H54 (cell line): ENCODE data around the gene LCT.
"Not testable (repeated sequence)": the region's sequence is repeated elsewhere in the genome, so short reads cannot be mapped to it uniquely, and the experiment has no call there.

Source experiments
- DNase-seq: peaks from one replicate; pipeline ENCODE4 v3.0.0; 2011; ENCODE audit warnings: low spot score, mixed read lengths; ENCODE audit not compliant: insufficient read length
- FAIRE-seq: peaks from 3 replicates; lab custom pipeline; 2011; peaks lifted over from hg19 to GRCh38; lab: Jason Lieb, UNC
- POLR2A ChIP-seq: IDR thresholded peaks from 2 replicates; pipeline ENCODE4 v1.6.1; 2011; ENCODE audit warnings: low read depth, mild to moderate bottlenecking, low read length

LCT gene

DNA sequence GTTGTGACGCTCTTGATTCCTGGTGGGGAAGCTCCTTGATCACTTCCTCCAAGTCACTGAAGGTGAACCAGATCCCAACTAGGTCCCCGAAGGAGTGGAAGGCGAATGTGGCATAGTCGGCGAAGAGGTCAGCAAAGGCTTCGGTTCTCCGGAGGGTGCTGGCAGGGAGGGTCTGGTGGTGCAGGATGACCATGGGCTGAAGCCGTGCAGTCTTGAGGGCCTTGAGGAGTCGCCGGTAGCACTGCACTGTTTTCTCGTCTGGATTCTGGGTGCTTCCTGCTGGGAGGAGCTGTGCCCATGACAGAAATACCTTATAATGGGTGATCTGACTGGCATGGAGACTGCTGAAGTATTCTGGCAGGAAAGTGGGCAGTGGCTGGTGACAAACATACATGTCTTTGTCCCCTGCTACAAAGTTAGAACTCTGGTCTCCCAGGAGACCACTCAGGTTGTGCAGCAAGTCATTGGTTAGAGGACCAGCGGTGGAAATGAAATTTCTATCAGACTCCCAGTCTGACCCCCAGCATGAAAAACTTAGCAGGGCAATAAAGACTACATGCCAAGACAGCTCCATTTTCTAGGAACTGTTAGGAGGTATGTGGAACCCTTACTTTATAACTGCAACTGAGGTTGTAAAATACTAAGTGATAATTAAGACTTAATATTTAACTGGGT, at the start of gene LCT:
TSS of gene LCT (minus strand) at position 589 of the 675 bp plus-strand sequence. CDS start at position 574, 15 bp downstream.
- no peak for FAIRE-seq
- DNase-seq, result no peak
- no peak for TF ChIP-seq POLR2A

DNA sequence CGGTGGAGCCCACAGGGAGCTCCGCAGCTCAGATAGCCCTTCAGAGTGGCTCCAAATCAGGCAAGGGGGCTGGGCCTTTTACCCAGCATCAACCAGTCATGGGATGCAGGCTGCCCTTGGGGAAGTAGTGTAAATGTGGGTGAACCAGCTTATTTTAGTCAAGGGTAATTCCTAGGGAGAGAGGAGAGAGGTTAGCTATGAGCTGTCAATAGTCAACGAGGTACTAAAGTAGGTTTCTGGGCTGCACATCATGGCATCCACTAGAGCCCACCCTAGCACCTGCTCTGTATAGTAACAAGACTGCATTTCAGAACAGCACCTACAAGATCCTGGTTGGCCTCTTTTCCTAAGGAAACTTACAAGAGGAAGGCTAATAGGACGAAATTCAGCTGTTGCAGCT, 48.7 kb upstream of the LCT start:
- no peak for TF ChIP-seq POLR2A
- no peak for FAIRE-seq
- no peak for DNase-seq

DNA sequence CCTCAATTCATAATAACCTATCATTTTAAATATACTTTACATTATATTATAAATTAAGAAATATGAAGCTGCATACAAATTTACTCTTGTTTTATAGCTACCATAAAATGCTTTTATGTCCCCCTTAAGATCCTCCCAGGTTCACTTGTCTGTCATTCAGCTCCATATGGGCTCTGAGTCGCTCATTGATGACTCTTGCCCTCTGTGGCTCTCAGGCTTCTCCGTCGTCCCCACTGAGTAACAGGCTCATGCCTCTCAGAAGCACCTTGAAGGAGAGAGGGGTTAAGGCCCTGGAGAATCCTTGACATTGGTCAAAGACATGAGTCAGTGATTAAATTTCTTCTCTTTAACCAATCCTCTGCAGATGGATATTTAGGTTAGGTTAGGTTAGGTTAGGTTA, 45.4 kb upstream of the LCT start:
- FAIRE-seq, result no peak
- no peak for TF ChIP-seq POLR2A
- no peak for DNase-seq

DNA sequence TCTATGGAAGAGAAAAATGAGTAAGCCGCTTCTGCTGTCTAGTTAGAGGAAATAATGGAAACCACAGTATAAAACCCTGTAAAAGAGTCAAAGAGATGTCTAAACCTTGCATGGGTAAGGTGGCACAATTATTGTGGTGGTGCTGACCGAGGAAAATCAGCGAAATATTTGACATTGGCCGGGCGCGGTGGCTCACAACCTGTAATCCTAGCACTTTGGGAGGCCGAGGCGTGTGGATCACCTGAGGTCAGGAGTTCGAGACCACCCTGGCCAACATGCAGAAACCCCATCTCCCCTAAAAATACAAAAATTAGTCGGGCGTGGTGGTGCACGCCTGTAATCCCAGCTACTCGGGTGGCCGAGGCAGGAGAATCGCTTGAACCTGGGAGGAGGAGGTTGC, 39.8 kb upstream of the LCT start:
- DNase-seq, FAIRE-seq: not testable (repeated sequence)

DNA sequence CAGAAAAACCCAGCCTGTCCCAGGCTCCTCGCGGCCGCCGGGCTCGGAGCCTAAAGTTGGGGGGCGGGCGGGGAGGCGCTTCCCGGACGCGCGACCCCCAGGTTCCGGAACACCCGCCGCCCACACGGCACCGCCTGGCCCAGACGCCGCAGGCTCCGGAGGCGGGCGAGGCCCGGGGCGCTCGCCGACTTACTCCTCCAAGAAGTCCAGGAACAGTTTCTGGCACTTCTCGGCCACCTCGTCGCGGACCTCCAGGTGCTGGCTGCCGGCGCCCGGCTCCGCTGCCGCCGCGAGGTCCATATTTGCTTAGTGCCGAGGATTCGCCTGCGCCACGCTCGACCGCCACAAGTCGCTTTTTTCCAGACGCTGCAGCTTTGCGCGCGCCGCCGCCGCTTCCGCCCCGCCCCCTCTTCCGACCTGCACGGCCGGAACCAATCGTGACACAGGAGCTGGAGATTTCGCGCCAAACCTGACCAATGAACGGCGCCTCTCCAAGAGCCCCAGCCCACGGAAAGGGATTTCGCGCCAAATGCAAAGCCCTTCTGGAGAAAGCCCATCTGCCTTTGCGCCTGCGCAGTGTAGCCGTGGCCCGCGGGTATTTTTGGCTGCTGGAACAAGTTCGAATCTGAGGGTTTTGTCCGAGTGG, 39.2 kb upstream of the LCT start, which contains the start of gene MCM6:
TSS of gene MCM6 (minus strand) at position 378 of the 646 bp plus-strand sequence. CDS start at position 300, 78 bp downstream.
- TF ChIP-seq POLR2A, result peak; percentile 66
- DNase-seq (peak; percentile 96), FAIRE-seq (peak; percentile 78)

DNA sequence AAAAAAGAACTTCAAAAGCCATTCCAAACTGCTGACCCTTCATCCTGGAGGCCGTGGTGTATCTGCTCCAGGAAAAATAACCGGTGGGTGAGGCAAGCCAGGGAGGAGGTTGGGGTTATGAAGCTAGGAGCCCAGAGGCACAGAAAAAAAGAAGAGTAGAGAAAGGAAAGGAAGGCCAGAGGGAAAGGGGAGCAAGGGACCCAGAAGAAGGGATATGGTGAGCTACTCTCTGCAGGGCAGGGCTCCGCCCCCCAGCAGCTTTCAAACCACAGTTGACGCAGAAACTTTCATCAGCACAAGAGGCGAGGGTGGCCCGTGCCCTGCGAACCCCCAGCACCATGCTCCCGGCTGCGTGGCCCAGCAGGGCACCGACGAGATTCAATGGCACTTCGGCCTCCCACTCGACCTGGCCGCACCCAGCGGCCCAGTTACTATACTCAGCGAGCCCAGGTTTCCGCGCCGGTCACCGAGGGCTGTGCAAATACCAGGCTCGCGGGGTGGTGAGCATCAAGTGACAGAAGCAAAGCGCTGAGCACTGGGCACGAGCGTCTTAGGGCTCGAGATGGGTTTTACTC, 38.6 kb upstream of the LCT start:
- DNase-seq (peak; percentile 56), FAIRE-seq (no peak)
- 0 out of 2 replicates have a peak, but pooled peaks have one; percentile 22 for TF ChIP-seq POLR2A

DNA sequence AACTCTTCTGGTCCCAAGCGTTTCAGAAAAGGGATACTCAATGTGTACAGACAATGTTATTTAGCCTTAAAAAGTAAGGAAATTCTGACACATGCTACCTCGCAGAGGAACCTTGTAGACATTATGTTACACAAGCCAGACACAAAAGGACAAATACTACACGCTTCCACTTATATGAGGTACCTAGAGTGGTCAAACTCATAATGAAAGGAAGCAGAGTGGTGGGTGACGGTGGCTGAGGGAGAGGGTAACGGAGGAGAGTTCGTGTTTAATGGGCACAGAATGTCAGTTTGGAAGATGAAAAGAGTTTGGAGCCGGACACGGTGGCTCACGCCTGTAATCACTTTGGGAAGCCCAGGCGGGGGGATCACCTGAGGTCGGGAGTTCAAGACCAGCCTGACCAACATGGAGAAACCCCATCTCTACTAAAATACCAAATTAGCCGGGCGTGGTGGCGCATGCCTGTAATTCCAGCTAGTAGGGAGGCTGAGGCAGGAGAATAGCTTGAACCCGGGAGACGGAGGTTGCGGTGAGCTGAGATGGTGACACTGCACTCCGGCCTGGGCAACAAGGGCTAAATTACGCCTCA, 37.9 kb upstream of the LCT start:
- no peak for TF ChIP-seq POLR2A
- FAIRE-seq (no peak), DNase-seq (no peak)

DNA sequence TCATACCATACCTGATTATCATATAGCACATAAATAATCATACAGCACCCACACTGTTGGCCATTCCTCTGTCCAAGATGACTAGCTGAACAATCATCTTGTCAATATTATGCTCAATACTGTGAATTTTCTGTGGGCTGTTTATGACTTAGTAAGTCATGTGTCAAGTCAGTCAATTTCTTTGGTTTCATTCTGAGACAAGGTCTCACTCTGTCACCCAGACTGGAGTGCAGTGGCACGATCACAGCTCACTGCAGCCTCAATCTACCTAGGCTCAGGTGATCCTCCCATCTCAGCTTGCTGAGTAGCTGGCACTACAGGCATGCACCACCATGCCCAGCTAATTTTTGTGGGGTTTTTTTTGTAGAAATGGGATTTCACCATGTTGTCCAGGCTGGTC, 33.6 kb upstream of the LCT start:
- TF ChIP-seq POLR2A, result no peak
- no peak for FAIRE-seq

DNA sequence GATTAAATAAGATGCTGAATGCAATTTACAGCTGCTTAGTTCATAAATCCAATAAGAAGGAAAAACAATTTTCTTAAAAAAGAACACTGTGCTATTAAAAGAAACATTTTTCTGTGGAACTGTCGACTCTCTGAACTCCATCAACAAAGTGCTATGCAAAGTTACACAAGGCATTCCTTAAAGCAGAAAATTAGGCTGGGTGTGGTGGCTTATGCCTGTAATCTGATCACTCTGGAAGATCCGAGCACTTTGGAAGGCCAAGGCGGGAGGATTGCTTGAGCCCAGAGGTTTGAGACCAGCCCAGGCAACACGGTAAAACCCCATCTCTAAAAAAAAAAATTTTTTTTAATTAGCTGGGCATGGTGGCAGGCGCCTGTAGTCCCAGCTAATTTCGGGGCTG, 26.2 kb upstream of the LCT start:
- FAIRE-seq (no peak), DNase-seq (no peak)
- TF ChIP-seq POLR2A, result no peak

More for the DNA sequence above, 33.6 kb upstream of the LCT start:
- DNase-seq, result no peak

DNA sequence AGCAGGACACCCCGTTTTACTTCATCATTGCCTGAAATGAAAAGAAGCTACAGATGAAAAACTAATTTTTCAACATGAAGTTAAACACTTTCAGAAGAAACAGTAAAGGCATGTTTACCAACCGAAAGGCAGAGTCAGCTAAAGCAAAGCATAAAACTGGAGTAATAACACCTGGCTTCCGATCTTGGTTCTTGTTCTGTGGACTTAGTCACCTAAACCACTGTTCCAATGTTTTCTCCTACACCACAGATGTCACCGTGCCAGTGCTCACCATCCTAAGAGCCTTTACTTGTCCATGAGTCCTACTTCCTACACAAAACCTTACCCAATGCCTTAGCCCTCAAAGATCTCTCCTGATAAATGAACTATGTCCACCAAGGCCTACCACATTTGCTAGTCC, 25.7 kb upstream of the LCT start:
- FAIRE-seq (peak; percentile 6), DNase-seq (no peak)
- TF ChIP-seq POLR2A, result no peak

DNA sequence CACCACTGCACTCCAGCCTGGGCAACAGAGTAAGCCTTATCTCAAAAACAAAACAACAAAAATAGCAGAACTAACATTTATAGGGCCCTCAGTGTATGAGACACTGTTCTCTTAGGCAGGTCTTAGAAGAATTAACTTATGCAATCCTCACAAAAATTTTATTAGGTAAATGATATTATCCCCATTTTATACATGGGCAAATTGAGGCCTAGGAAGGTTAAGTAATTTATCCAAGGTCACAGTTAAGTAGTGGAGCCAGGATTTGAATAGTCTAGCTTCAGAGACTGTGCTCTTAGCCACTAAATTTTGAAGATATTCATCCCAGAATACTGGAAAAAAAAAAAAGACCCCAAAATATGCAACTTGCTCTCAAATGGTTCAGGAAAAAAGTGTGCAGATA, 16.4 kb upstream of the LCT start:
- DNase-seq, result no peak
- FAIRE-seq, result no peak

DNA sequence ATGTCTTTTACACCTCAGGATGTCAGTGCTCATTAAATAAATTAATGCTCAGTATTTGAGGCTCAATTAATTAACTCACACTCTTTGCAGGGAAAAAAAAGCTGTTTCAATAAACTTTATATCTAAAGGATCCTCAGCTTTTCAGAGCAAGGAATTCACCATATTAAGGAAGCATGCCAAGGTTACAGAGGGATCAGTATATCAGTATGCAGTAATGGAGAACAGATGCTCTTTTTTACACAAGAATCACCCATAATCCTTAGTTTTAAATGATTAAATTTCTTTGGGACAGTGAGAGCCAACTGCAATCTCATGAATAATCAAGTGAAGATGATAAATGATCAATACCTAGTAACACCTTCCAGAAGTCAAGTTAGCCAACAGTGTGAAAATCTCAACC, 14.9 kb upstream of the LCT start:
- FAIRE-seq, result no peak
- no peak for TF ChIP-seq POLR2A

More for the DNA sequence above, 16.4 kb upstream of the LCT start:
- TF ChIP-seq POLR2A, result no peak

DNA sequence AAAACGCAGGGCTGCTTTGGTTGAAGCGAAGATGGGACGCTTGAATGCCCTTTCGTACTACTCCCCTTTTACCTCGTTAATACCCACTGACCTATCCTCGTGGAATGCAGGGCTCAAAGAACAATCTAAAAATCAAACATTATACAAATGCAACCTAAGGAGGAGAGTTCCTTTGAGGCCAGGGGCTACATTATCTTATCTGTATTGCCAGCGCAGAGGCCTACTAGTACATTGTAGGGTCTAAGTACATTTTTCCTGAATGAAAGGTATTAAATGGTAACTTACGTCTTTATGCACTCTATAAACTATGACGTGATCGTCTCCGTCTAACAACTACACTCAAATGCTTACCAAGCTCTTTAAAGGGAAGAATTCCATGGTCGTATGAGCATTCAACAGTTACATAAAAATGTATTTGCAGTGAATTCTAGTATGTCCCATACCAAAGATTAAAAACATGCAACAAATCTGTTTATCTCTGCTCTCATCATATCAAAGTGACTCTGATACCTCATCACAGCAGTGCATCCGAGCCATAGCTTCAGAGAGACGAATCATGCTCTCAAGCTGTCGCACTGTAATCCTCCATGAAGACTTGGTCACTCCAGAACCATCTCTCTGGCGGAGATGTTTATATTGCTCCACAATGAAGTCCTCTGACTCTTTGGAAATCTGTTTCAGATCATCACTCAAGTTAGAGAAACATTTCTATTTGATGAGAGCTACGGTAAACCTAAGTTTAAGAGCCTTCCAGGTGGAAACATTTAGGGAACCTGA, 14.1 kb upstream of the LCT start:
- TF ChIP-seq POLR2A, result no peak
- FAIRE-seq (no peak), DNase-seq (no peak)

More for the DNA sequence above, 14.9 kb upstream of the LCT start:
- no peak for DNase-seq

DNA sequence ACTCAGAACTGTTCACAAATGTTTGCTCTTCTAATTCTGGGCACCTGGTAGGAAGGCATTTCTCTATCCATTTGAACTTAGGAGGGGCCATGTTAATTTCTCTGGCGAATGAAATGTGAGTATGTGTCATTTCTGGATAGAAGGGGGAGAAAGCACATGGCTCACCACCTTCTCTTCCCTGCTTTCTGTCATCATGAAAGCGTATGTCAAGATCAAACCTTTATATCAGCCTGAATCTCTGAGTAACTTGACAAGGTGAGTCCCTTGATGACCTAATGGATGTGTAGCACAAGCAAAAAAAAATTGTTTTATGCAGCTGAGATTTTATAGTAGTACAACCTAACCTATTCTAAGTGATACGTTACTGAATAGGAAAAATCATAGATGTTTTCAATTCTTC, 12.1 kb upstream of the LCT start:
- TF ChIP-seq POLR2A, result no peak
- DNase-seq (no peak), FAIRE-seq (no peak)
